SK-N-MC (cell line): ENCODE measurements around the gene NDUFS6.

ENCODE experiments used
- EZH2 ChIP-seq: fragments of 200-600 bp; sonication (generic); IDR thresholded peaks from one replicate; pipeline ENCODE4 v1.6.1; 2017; ENCODE audit warnings: antibody characterized with exemption
- POLR2AphosphoS5 ChIP-seq: IDR thresholded peaks from 2 replicates; pipeline ENCODE4 v1.6.1; 2012; ENCODE audit warnings: mild to moderate bottlenecking, low read depth, low read length, borderline replicate concordance

DNA sequence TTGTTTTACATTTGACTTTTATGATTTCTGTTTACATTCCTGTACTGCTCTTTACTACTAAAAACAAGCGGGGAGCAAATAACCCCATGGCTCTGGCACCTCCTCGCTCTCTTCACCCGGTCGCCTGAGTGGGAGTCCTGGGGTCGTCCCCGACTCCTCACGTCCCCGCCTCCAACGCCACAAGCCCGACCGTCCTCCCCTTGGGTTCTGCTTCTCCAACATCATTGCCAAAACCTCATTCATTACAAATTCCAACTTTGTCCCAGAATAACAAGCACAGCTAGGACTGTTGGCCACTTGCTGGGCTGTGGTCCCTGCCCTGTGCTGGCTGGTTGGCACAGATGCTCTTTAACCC lies 36.6 kb upstream of the NDUFS6 start:
- no peak for TF ChIP-seq EZH2
- TF ChIP-seq POLR2AphosphoS5: no peak
